Measurements from ENCODE around the gene ANKS1A. TPM values are rescaled to one million over a fixed set of nuclear protein-coding genes. Genes with fewer than 3 reads are reported as not detected.

The ANKS1A gene
- polyA plus RNA-seq, 3 donors: 1.7 to 8.0 (median 3.1) TPM

GRCh38 chr6:35027807-35028206 lies 138.8 kb downstream of the ANKS1A start:
- H3K27ac ChIP-seq (ENCODE audit: low read depth in 1 of 2, low read length in 2 of 2): no peak overlapping the region
- H3K4me1 ChIP-seq (ENCODE audit: control insufficient read depth in 1 of 2, insufficient read depth in 2 of 2, low read length in 2 of 2): no peaks in the 10 kb centered on the region
- TF ChIP-seq CTCF (IDR thresholded peaks at IDR 0.05): no peak
- WGBS (ENCODE audit: insufficient coverage): 100% methylated on average over 2 of the region's 2 CpGs
- peaks cover 7 to 45% of the 10 kb centered on the region in 2 donors for H3K36me3 ChIP-seq (replicated peaks in 1 of 2; ENCODE audit: control insufficient read depth in 1 of 2, insufficient read depth in 2 of 2, low read length in 2 of 2)
- no peaks in the 10 kb centered on the region for H3K27me3 Mint-ChIP-seq (ENCODE audit: low read depth in 3 of 3)
- intact Hi-C loops (cut with micrococcal nuclease): no loop called here
- H3K9ac ChIP-seq (ENCODE audit: insufficient read depth, low read length, poor library complexity, severe bottlenecking): no peak overlapping the region
- H4K20me1 ChIP-seq (ENCODE audit: insufficient read depth, low read length): peaks cover 21% of the 10 kb centered on the region
- no peak overlapping the region for H3K4me2 ChIP-seq (replicated peaks; ENCODE audit: extremely low read depth, low read length, poor library complexity, severe bottlenecking)
- H3K27ac Mint-ChIP-seq: peak overlapping the region in 3 of 7 donors; percentile 3 to 62 (median 25)
- H3K9me3 Mint-ChIP-seq: no peaks in the 10 kb centered on the region
- peaks cover 4% of the 10 kb centered on the region for H3K79me2 ChIP-seq (ENCODE audit: insufficient read depth, low read length)
- no peak for DNase-seq
- H3K36me3 Mint-ChIP-seq: peaks cover 51 to 58% of the 10 kb centered on the region in 2 donors
- no peaks in the 10 kb centered on the region for H3K9me3 ChIP-seq (replicated peaks in 1 of 2; ENCODE audit: control insufficient read depth in 1 of 2, insufficient read depth in 1 of 2, low read length in 2 of 2)
- H3K4me3 ChIP-seq (replicated peaks in 1 of 3; ENCODE audit: low read depth in 2 of 3, low read length in 3 of 3): no peak overlapping the region
- H3K4me3 Mint-ChIP-seq: no peak overlapping the region
- H3K4me1 Mint-ChIP-seq: peaks cover 18% of the 10 kb centered on the region
- no peak overlapping the region for H2AFZ ChIP-seq (ENCODE audit: insufficient read depth, low read depth, low read length, poor library complexity, severe bottlenecking)
- H3K27me3 ChIP-seq (ENCODE audit: control insufficient read depth in 2 of 2, insufficient read depth in 2 of 2, low read length in 2 of 2): no peaks in the 10 kb centered on the region

DNA sequence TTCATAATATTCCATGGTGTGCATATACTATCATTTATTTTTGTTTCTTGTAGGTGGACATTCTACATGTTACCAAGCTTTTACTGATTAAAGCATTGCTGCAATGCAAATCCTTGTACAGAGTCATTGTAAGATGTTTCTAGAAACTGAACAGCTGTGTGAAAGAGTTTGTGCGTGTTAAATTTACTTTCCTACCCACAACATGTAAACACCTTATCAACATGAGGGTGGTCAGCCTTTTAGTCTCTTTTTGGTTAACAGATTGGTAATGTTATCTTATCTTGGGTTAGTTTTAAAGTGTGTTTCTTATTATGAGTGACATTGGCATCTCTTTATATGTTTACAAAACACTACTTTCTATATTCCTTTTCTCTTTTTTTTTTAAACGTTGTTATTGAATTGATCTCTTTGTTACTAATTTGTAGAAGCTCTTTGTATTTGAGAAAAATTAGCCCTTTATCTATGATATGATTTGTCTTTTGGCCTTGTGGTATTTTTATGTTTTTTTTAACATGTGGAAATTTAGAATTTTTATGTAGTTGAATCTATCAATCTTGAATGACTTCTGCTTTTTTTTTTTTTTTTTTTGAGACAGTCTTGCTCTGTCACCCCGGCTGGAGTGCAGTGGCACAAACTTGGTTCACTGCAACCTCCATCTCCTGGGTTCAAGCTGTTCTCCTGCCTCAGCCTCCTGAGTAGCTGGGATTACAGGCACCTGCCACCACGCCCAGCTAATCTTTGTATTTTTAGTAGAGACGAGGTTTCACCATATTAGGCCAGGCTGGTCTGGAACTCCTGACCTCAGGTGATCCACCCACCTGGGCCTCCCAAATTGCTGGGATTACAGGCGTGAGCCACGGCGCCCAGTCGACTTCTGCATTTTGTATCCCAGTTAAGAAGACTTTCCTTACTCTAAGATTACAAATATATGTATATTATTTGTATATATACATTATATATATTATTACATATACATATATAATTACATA lies 140.0 kb downstream of the ANKS1A start:
- no peak for TF ChIP-seq CTCF (IDR thresholded peaks at IDR 0.05)
- no peak for DNase-seq
- 0% methylated on average over 1 of the region's 9 CpGs for WGBS (ENCODE audit: insufficient coverage)
- peaks cover 7 to 37% of the 10 kb centered on the region in 2 donors for H3K36me3 ChIP-seq (replicated peaks in 1 of 2; ENCODE audit: control insufficient read depth in 1 of 2, insufficient read depth in 2 of 2, low read length in 2 of 2)
- H3K27ac Mint-ChIP-seq: peak overlapping the region in 2 of 7 donors; percentile 31 to 36
- H3K9ac ChIP-seq (ENCODE audit: insufficient read depth, low read length, poor library complexity, severe bottlenecking): no peak overlapping the region
- no peaks in the 10 kb centered on the region for H3K27me3 ChIP-seq (ENCODE audit: control insufficient read depth in 2 of 2, insufficient read depth in 2 of 2, low read length in 2 of 2)
- intact Hi-C loops (cut with micrococcal nuclease): no loop called here
- peaks cover 4% of the 10 kb centered on the region for H3K79me2 ChIP-seq (ENCODE audit: insufficient read depth, low read length)
- no peak overlapping the region for H3K4me3 ChIP-seq (replicated peaks in 1 of 3; ENCODE audit: low read depth in 2 of 3, low read length in 3 of 3)
- no peak overlapping the region for H3K4me2 ChIP-seq (replicated peaks; ENCODE audit: extremely low read depth, low read length, poor library complexity, severe bottlenecking)
- no peaks in the 10 kb centered on the region for H3K27me3 Mint-ChIP-seq (ENCODE audit: low read depth in 3 of 3)
- no peak overlapping the region for H3K4me3 Mint-ChIP-seq
- H2AFZ ChIP-seq (ENCODE audit: insufficient read depth, low read depth, low read length, poor library complexity, severe bottlenecking): no peak overlapping the region
- no peaks in the 10 kb centered on the region for H3K9me3 ChIP-seq (replicated peaks in 1 of 2; ENCODE audit: control insufficient read depth in 1 of 2, insufficient read depth in 1 of 2, low read length in 2 of 2)
- peaks cover 25% of the 10 kb centered on the region for H3K4me1 Mint-ChIP-seq
- H3K27ac ChIP-seq (ENCODE audit: low read depth in 1 of 2, low read length in 2 of 2): no peak overlapping the region
- H3K4me1 ChIP-seq (ENCODE audit: control insufficient read depth in 1 of 2, insufficient read depth in 2 of 2, low read length in 2 of 2): peaks cover 5% of the 10 kb centered on the region in 2 donors
- peaks cover 22% of the 10 kb centered on the region for H4K20me1 ChIP-seq (ENCODE audit: insufficient read depth, low read length)
- peaks cover 45 to 55% of the 10 kb centered on the region in 2 donors for H3K36me3 Mint-ChIP-seq
- H3K9me3 Mint-ChIP-seq: no peaks in the 10 kb centered on the region

Data from CD14-positive monocyte (primary cell).